Neural progenitor cell (in vitro differentiated cells): ENCODE measurements around the gene ZNF827. TPM values are rescaled to one million over a fixed set of nuclear protein-coding genes. Genes with fewer than 3 reads are reported as not detected.

ENCODE experiments used
- DNase-seq: peaks from one replicate; pipeline ENCODE4 v3.0.0-alpha.2; 2016; ENCODE audit warnings: low spot score
- H2AFZ ChIP-seq: fragments of 200-600 bp; sonication (generic); replicated peaks from 2 replicates; pipeline ENCODE4 v1.6.1; 2016; ENCODE audit warnings: antibody characterized with exemption
- H3F3A ChIP-seq: fragments of 200-600 bp; sonication (generic); 2 replicates; pipeline ENCODE4 v1.6.1; 2016; ENCODE audit warnings: antibody characterized with exemption, low read depth
- H3K27ac ChIP-seq: fragments of 200-600 bp; sonication (generic); 2 replicates; pipeline ENCODE4 v1.5.1; 2016; ENCODE audit warnings: mild to moderate bottlenecking
- H3K27me3 ChIP-seq: fragments of 200-600 bp; sonication (generic); 2 replicates; pipeline ENCODE4 v1.6.1; 2016; ENCODE audit warnings: mild to moderate bottlenecking, moderate library complexity
- H3K36me3 ChIP-seq: fragments of 200-600 bp; sonication (generic); 2 replicates; pipeline ENCODE4 v1.5.1; 2016
- H3K4me1 ChIP-seq: fragments of 200-600 bp; sonication (generic); 2 replicates; pipeline ENCODE4 v1.6.1; 2016; ENCODE audit warnings: mixed run types
- H3K4me2 ChIP-seq: fragments of 200-600 bp; sonication (generic); 2 replicates; pipeline ENCODE4 v1.6.1; 2016
- H3K4me3 ChIP-seq: fragments of 200-600 bp; sonication (generic); 2 replicates; pipeline ENCODE4 v1.5.1; 2016
- H3K79me2 ChIP-seq: fragments of 200-600 bp; sonication (generic); 2 replicates; pipeline ENCODE4 v1.6.1; 2016; ENCODE audit warnings: low read depth
- H3K9ac ChIP-seq: fragments of 200-600 bp; sonication (generic); 2 replicates; pipeline ENCODE4 v1.6.1; 2016
- H3K9me3 ChIP-seq: fragments of 200-600 bp; sonication (generic); 2 replicates; pipeline ENCODE4 v1.5.1; 2016; ENCODE audit warnings: low read depth
- H4K20me1 ChIP-seq: fragments of 200-600 bp; sonication (generic); 2 replicates; pipeline ENCODE4 v1.6.1; 2016; ENCODE audit warnings: low read depth
- H3K27ac Mint-ChIP-seq: 3 replicates; pipeline ENCODE4 v1.8.0; 2021; ENCODE audit warnings: mixed read lengths
- H3K27me3 Mint-ChIP-seq: 2 replicates; pipeline ENCODE4 v1.8.0; 2022; ENCODE audit warnings: low read depth, mild to moderate bottlenecking, inconsistent platforms, moderate library complexity, mixed read lengths; ENCODE audit not compliant: insufficient read depth
- H3K36me3 Mint-ChIP-seq: 3 replicates; pipeline ENCODE4 v1.8.0; 2021; ENCODE audit warnings: mixed read lengths
- H3K4me1 Mint-ChIP-seq: 3 replicates; pipeline ENCODE4 v1.8.0; 2021; ENCODE audit warnings: mixed read lengths
- H3K4me3 Mint-ChIP-seq: 3 replicates; pipeline ENCODE4 v1.8.0; 2021; ENCODE audit warnings: mild to moderate bottlenecking, moderate library complexity, mixed read lengths
- H3K9me3 Mint-ChIP-seq: 3 replicates; pipeline ENCODE4 v1.8.0; 2020; ENCODE audit warnings: mixed read lengths
- CTCF ChIP-seq: fragments of 200-600 bp; sonication (generic); IDR thresholded peaks from 2 replicates; pipeline ENCODE4 v1.5.1; 2017; ENCODE audit warnings: antibody characterized with exemption, mild to moderate bottlenecking
- EZH2 ChIP-seq: fragments of 200-600 bp; sonication (generic); IDR thresholded peaks from 2 replicates; pipeline ENCODE4 v1.6.1; 2017; ENCODE audit warnings: antibody characterized with exemption, mild to moderate bottlenecking, moderate library complexity
- EZH2phosphoT487 ChIP-seq: fragments of 200-600 bp; sonication (generic); IDR thresholded peaks from 2 replicates; pipeline ENCODE4 v1.6.1; 2017; ENCODE audit warnings: antibody characterized with exemption
- total RNA-seq: library from RNA; depleted of rRNA; stranded (reverse); fragments of >200 nt; gene quantifications from 2 replicates; pipeline ENCODE4 v1.2.3, GENCODE V29; 2015; ENCODE audit warnings: low replicate concordance

ZNF827 gene
- total RNA-seq, 1 donor from 2014 or later, result 7.7 TPM

- peaks cover 8% of the 10 kb centered on the region for H3K27me3 Mint-ChIP-seq
- no peak overlapping the region for H2AFZ ChIP-seq
- peaks cover 48% of the 10 kb centered on the region for H3K4me1 Mint-ChIP-seq
- H3K4me3 ChIP-seq, result no peak overlapping the region
- H3K4me1 ChIP-seq, result peaks cover 15% of the 10 kb centered on the region
- H3K4me2 ChIP-seq, result no peak overlapping the region
- H3K36me3 Mint-ChIP-seq, result no peaks in the 10 kb centered on the region
- no peaks in the 10 kb centered on the region for H3K9me3 Mint-ChIP-seq
- no peak overlapping the region for H3K9ac ChIP-seq
- no peak overlapping the region for H3K27ac ChIP-seq
- no peak for DNase-seq
- H4K20me1 ChIP-seq, result no peaks in the 10 kb centered on the region
- no peaks in the 10 kb centered on the region for H3K79me2 ChIP-seq
- no peaks in the 10 kb centered on the region for H3K9me3 ChIP-seq
- peak overlapping the region; percentile 95 for H3K27ac Mint-ChIP-seq
- TF ChIP-seq EZH2phosphoT487 (no peak), EZH2 (no peak), CTCF (no peak)
- no peak overlapping the region for H3K4me3 Mint-ChIP-seq
- H3K27me3 ChIP-seq, result no peaks in the 10 kb centered on the region
- peaks cover 24% of the 10 kb centered on the region for H3F3A ChIP-seq
- no peaks in the 10 kb centered on the region for H3K36me3 ChIP-seq
Observed at GRCh38 chr4:145735827-145736226, 202.8 kb downstream of the ZNF827 start.

- Histone ChIP-seq H3K27ac (no peak overlapping the region), H3K9ac (no peak overlapping the region), H2AFZ (no peak overlapping the region)
Observed at GRCh38 chr4:145735347-145735675, 203.3 kb downstream of the ZNF827 start.

GRCh38 chr4:145734576-145735346 lies 203.9 kb downstream of the ZNF827 start:
- Histone ChIP-seq H2AFZ (no peak overlapping the region), H3K79me2 (no peaks in the 10 kb centered on the region), H3K9ac (no peak overlapping the region), H3K27ac (no peak overlapping the region), H3K27me3 (no peaks in the 10 kb centered on the region), H3K4me2 (no peak overlapping the region), H3K9me3 (no peaks in the 10 kb centered on the region), H3K36me3 (no peaks in the 10 kb centered on the region), H3F3A (peaks cover 24% of the 10 kb centered on the region), H4K20me1 (no peaks in the 10 kb centered on the region), H3K4me3 (no peak overlapping the region), H3K4me1 (peaks cover 16% of the 10 kb centered on the region)
- TF ChIP-seq EZH2 (no peak), EZH2phosphoT487 (no peak), CTCF (no peak)
- Mint-ChIP-seq H3K27ac (peak overlapping the region; percentile 95), H3K4me1 (peaks cover 51% of the 10 kb centered on the region), H3K9me3 (no peaks in the 10 kb centered on the region), H3K4me3 (peak overlapping the region; percentile 73), H3K27me3 (peaks cover 8% of the 10 kb centered on the region), H3K36me3 (no peaks in the 10 kb centered on the region)
- DNase-seq, result no peak

More at GRCh38 chr4:145735347-145735675, 203.3 kb downstream of the ZNF827 start:
- no peaks in the 10 kb centered on the region for H3K27me3 ChIP-seq
- H4K20me1 ChIP-seq, result no peaks in the 10 kb centered on the region
- no peak for TF ChIP-seq CTCF
- TF ChIP-seq EZH2, result no peak
- TF ChIP-seq EZH2phosphoT487, result no peak
- H3K27me3 Mint-ChIP-seq, result peaks cover 8% of the 10 kb centered on the region
- peaks cover 24% of the 10 kb centered on the region for H3F3A ChIP-seq
- H3K9me3 ChIP-seq, result no peaks in the 10 kb centered on the region
- H3K4me2 ChIP-seq, result no peak overlapping the region
- H3K27ac Mint-ChIP-seq, result peak overlapping the region; percentile 95
- peaks cover 16% of the 10 kb centered on the region for H3K4me1 ChIP-seq
- no peaks in the 10 kb centered on the region for H3K9me3 Mint-ChIP-seq
- peak overlapping the region; percentile 73 for H3K4me3 Mint-ChIP-seq
- DNase-seq, result no peak
- H3K4me1 Mint-ChIP-seq, result peaks cover 51% of the 10 kb centered on the region
- H3K4me3 ChIP-seq, result no peak overlapping the region
- H3K36me3 Mint-ChIP-seq, result no peaks in the 10 kb centered on the region
- no peaks in the 10 kb centered on the region for H3K79me2 ChIP-seq
- H3K36me3 ChIP-seq, result no peaks in the 10 kb centered on the region
